A673 (cell line): ENCODE results near the gene CHD9NB. TPM values are rescaled to one million over a fixed set of nuclear protein-coding genes. Genes with fewer than 3 reads are reported as not detected.

ENCODE experiments used
- BruUV-seq: library from RNA; stranded (reverse); fragments of 400-500 nt; replicated peaks from 2 replicates; lab custom pipeline; 2021; lab: Mats Ljungman, UMichigan
- CTCF ChIA-PET: fragments of 300-600 bp; sonication (Branson Sonifier 250); formaldehyde crosslinking; loops from one replicate; lab custom pipeline; 2022; ENCODE audit warnings: antibody characterized with exemption; lab: Charles Lee
- POLR2A ChIA-PET: fragments of 300-600 bp; sonication (Branson Sonifier 250); formaldehyde crosslinking; loops from one replicate; lab custom pipeline; 2022; ENCODE audit warnings: antibody characterized with exemption; ENCODE audit not compliant: low non-redundant PET; lab: Charles Lee
- DNase-seq: peaks from one replicate; pipeline ENCODE4 v3.0.0-alpha.2; 2015; ENCODE audit warnings: low spot score
- H3K27ac ChIP-seq: fragments of 200-600 bp; sonication (generic); 2 replicates; pipeline ENCODE4 v1.5.1; 2016; ENCODE audit warnings: mixed run types, low read depth, mild to moderate bottlenecking, mixed read lengths, antibody characterized with exemption, low read length; ENCODE audit not compliant: poor library complexity, severe bottlenecking
- H3K27me3 ChIP-seq: fragments of 200-600 bp; sonication (generic); replicated peaks from 2 replicates; pipeline ENCODE4 v1.6.1; 2017; ENCODE audit warnings: mixed run types, low read depth, mild to moderate bottlenecking, mixed read lengths, antibody characterized with exemption, low read length; ENCODE audit not compliant: insufficient read depth, poor library complexity
- H3K36me3 ChIP-seq: fragments of 200-600 bp; sonication (generic); 2 replicates; pipeline ENCODE4 v1.6.1; 2016; ENCODE audit warnings: mixed run types, mild to moderate bottlenecking, mixed read lengths, antibody characterized with exemption, low read length; ENCODE audit not compliant: insufficient read depth, poor library complexity, severe bottlenecking
- H3K4me1 ChIP-seq: fragments of 200-600 bp; sonication (generic); 2 replicates; pipeline ENCODE4 v1.6.1; 2017; ENCODE audit warnings: mixed run types, mild to moderate bottlenecking, mixed read lengths, antibody characterized with exemption, low read length; ENCODE audit not compliant: insufficient read depth, poor library complexity, severe bottlenecking
- H3K4me3 ChIP-seq: fragments of 200-600 bp; sonication (generic); 2 replicates; pipeline ENCODE4 v1.5.1; 2016; ENCODE audit warnings: low read depth, mixed run types, mild to moderate bottlenecking, mixed read lengths, low read length; ENCODE audit not compliant: poor library complexity, severe bottlenecking
- H3K9me3 ChIP-seq: fragments of 200-600 bp; sonication (generic); 2 replicates; pipeline ENCODE4 v1.6.1; 2016; ENCODE audit warnings: mixed run types, low read depth, mild to moderate bottlenecking, mixed read lengths, antibody characterized with exemption, low read length; ENCODE audit not compliant: poor library complexity, severe bottlenecking
- CTCF ChIP-seq: fragments of 300-800, 200-600 bp; sonication (generic); conservative IDR thresholded peaks from 2 replicates; pipeline ENCODE4 v1.5.1; 2017; ENCODE audit warnings: low read depth, mild to moderate bottlenecking, antibody characterized with exemption, low read length, moderate library complexity, mixed read lengths
- EZH2 ChIP-seq: fragments of 200-600 bp; sonication (generic); IDR thresholded peaks from 2 replicates; pipeline ENCODE4 v1.6.1; 2017; ENCODE audit warnings: borderline replicate concordance, low read depth, mild to moderate bottlenecking, mixed read lengths, antibody characterized with exemption, low read length; ENCODE audit not compliant: poor library complexity, severe bottlenecking
- intact Hi-C: fragments of 100-400 bp; cut with micrococcal nuclease; formaldehyde crosslinking; loops from one replicate; pipeline ENCODE4 v1.10.0; 2022; ENCODE audit not compliant: unreplicated experiment
- total RNA-seq: library from RNA; stranded (reverse); gene quantifications from 2 replicates; pipeline ENCODE4 v1.2.3, GENCODE V29; 2021

The CHD9NB gene
- total RNA-seq, 1 experiment from 2014 or later: 3.8 TPM

- no peaks in the 10 kb centered on the region for H3K9me3 ChIP-seq
- DNase-seq: no peak
- no peaks in the 10 kb centered on the region for H3K27me3 ChIP-seq
- H3K4me3 ChIP-seq: no peak overlapping the region
- CTCF ChIA-PET: no interaction called here
- no peak for TF ChIP-seq EZH2
- TF ChIP-seq CTCF: no peak
- no peaks in the 10 kb centered on the region for H3K36me3 ChIP-seq
- H3K4me1 ChIP-seq: peaks cover 85% of the 10 kb centered on the region
- POLR2A ChIA-PET: no interaction called here
- intact Hi-C loops: no loop called here
- no peak overlapping the region for H3K27ac ChIP-seq
- no TSS peak for BruUV-seq
Observed at GRCh38 chr16:53082509-53082908, 29.8 kb upstream of the CHD9NB start.

- CTCF ChIA-PET: no interaction called here
- POLR2A ChIA-PET: no interaction called here
- Histone ChIP-seq H3K4me3 (no peak overlapping the region), H3K27ac (no peak overlapping the region), H3K9me3 (no peaks in the 10 kb centered on the region), H3K4me1 (peaks cover 78% of the 10 kb centered on the region), H3K36me3 (no peaks in the 10 kb centered on the region), H3K27me3 (no peaks in the 10 kb centered on the region)
- no TSS peak for BruUV-seq
- intact Hi-C loops: no loop called here
- no peak for TF ChIP-seq CTCF
- TF ChIP-seq EZH2: no peak
- no peak for DNase-seq
Observed at GRCh38 chr16:53081686-53082407, 29.1 kb upstream of the CHD9NB start.

DNA sequence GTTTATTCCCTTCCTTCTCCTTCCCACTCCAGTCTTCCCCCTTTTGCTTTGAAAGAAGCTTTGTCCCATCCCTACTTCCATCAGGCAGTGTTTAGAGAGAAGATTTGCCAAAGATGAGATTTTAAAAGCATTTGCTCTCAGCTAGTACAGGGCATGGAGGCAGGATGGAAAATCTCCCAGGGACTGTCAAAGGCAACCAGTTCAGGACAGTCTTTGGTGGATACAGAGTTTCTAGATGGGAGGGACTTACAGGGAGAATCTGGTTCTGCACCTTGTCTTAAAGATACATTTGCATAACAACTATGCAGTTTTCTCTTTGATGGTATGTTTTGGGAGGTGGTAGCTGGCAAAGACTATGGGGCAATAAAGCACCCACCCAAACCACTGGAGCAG is 28.3 kb upstream of the CHD9NB start:
- H3K9me3 ChIP-seq: peaks cover under 1% of the 10 kb centered on the region
- TF ChIP-seq EZH2 (no peak), CTCF (no peak)
- BruUV-seq: no TSS peak
- no peaks in the 10 kb centered on the region for H3K27me3 ChIP-seq
- ChIA-PET CTCF (no interaction called here), POLR2A (interaction anchor here (1.2 kb wide), 1 partner anchor 9 kb away, joined by 5 read pairs; no protein-coding TSS in a partner anchor)
- H3K4me3 ChIP-seq: no peak overlapping the region
- H3K27ac ChIP-seq: peak overlapping the region; percentile 72
- no peak for DNase-seq
- no peaks in the 10 kb centered on the region for H3K36me3 ChIP-seq
- H3K4me1 ChIP-seq: peaks cover 70% of the 10 kb centered on the region
- intact Hi-C loops: no loop called here
